ENCODE measurements around the gene CDKL1.
"Not testable (repeated sequence)": the region's sequence is repeated elsewhere in the genome, so short reads cannot be mapped to it uniquely, and the experiment has no call there.

The CDKL1 gene

GRCh38 chr14:50357124-50357523 lies 39.6 kb downstream of the CDKL1 start:
- DNase-seq (ENCODE audit: low spot score) = no peak

- not testable (repeated sequence) for DNase-seq (ENCODE audit: low spot score)
Measured at GRCh38 chr14:50356283-50356682, 40.4 kb downstream of the CDKL1 start.

- DNase-seq (ENCODE audit: low spot score) = no peak
Measured at GRCh38 chr14:50355692-50356091, 41.0 kb downstream of the CDKL1 start.

GRCh38 chr14:50354527-50354926 lies 42.2 kb downstream of the CDKL1 start:
- DNase-seq (ENCODE audit: low spot score) = no peak

- DNase-seq (ENCODE audit: low spot score) = no peak
Measured at GRCh38 chr14:50353126-50353525, 43.6 kb downstream of the CDKL1 start.

GRCh38 chr14:50352584-50352983 lies 44.1 kb downstream of the CDKL1 start:
- DNase-seq (ENCODE audit: low spot score) = no peak

GRCh38 chr14:50350975-50351374 lies 45.7 kb downstream of the CDKL1 start:
- no peak for DNase-seq (ENCODE audit: low spot score)

GRCh38 chr14:50348933-50349332 lies 47.7 kb downstream of the CDKL1 start:
- no peak for DNase-seq (ENCODE audit: low spot score)

GRCh38 chr14:50347521-50347920 lies 49.2 kb downstream of the CDKL1 start:
- DNase-seq (ENCODE audit: low spot score) = no peak

- DNase-seq (ENCODE audit: low spot score) = no peak
Measured at GRCh38 chr14:50345846-50346422, 50.7 kb downstream of the CDKL1 start.

- DNase-seq (ENCODE audit: low spot score) = no peak
Measured at GRCh38 chr14:50344876-50345563, 51.7 kb downstream of the CDKL1 start.

- DNase-seq (ENCODE audit: low spot score) = peak; percentile 70
Measured at GRCh38 chr14:50344116-50344775, 52.4 kb downstream of the CDKL1 start.

- DNase-seq (ENCODE audit: low spot score) = no peak
Measured at GRCh38 chr14:50343434-50343833, 53.2 kb downstream of the CDKL1 start.

- no peak for DNase-seq (ENCODE audit: low spot score)
Measured at GRCh38 chr14:50342221-50343078, 54.2 kb downstream of the CDKL1 start.

- DNase-seq (ENCODE audit: low spot score) = no peak
Measured at GRCh38 chr14:50340963-50341362, 55.7 kb downstream of the CDKL1 start.

GRCh38 chr14:50340045-50340444 lies 56.6 kb downstream of the CDKL1 start:
- no peak for DNase-seq (ENCODE audit: low spot score)

- no peak for DNase-seq (ENCODE audit: low spot score)
Measured at GRCh38 chr14:50339178-50339804, 57.4 kb downstream of the CDKL1 start.

GRCh38 chr14:50338587-50338986 lies 58.1 kb downstream of the CDKL1 start:
- DNase-seq (ENCODE audit: low spot score) = no peak

- no peak for DNase-seq (ENCODE audit: low spot score)
Measured at GRCh38 chr14:50335989-50336824, 60.5 kb downstream of the CDKL1 start.

GRCh38 chr14:50335389-50335788 lies 61.3 kb downstream of the CDKL1 start:
- DNase-seq (ENCODE audit: low spot score) = no peak

- no peak for DNase-seq (ENCODE audit: low spot score)
Measured at GRCh38 chr14:50334211-50334610, 62.5 kb downstream of the CDKL1 start.
